MCF 10A (cell line): ENCODE measurements around the gene ALDH5A1. TPM values are rescaled to one million over a fixed set of nuclear protein-coding genes. Genes with fewer than 3 reads are reported as not detected.

Experiments used
- BruUV-seq: library from RNA; stranded (reverse); fragments of 400-500 nt; replicated peaks from 2 replicates; lab custom pipeline; 2021; lab: Mats Ljungman, UMichigan
- CTCF ChIA-PET: fragments of 300-600 bp; sonication (Branson Sonifier 250); formaldehyde crosslinking; extraction: SDS; loops from one replicate; lab custom pipeline; 2021; ENCODE audit warnings: antibody characterized with exemption, inconsistent platforms; lab: Yijun Ruan, JAX
- POLR2A ChIA-PET: fragments of 300-600, 350-650 bp; sonication (Branson Sonifier 250); formaldehyde crosslinking; extraction: SDS; loops from one replicate; lab custom pipeline; 2020; ENCODE audit warnings: antibody characterized with exemption, inconsistent platforms; lab: Yijun Ruan, JAX
- DNase-seq: peaks from one replicate; pipeline ENCODE4 v3.0.0-alpha.2; 2018; ENCODE audit not compliant: unreplicated experiment
- H3K27ac Mint-ChIP-seq: one replicate; pipeline ENCODE4 v1.8.0; 2022; ENCODE audit warnings: mild to moderate bottlenecking, low read depth, mixed read lengths; ENCODE audit not compliant: unreplicated experiment
- H3K27me3 Mint-ChIP-seq: one replicate; pipeline ENCODE4 v1.8.0; 2022; ENCODE audit warnings: mixed read lengths; ENCODE audit not compliant: insufficient read depth, unreplicated experiment
- H3K36me3 Mint-ChIP-seq: one replicate; pipeline ENCODE4 v1.8.0; 2022; ENCODE audit warnings: mild to moderate bottlenecking, moderate library complexity, mixed read lengths; ENCODE audit not compliant: insufficient read depth, unreplicated experiment
- H3K4me1 Mint-ChIP-seq: one replicate; pipeline ENCODE4 v1.8.0; 2022; ENCODE audit warnings: mixed read lengths; ENCODE audit not compliant: insufficient read depth, unreplicated experiment
- H3K4me3 Mint-ChIP-seq: one replicate; pipeline ENCODE4 v1.8.0; 2022; ENCODE audit warnings: mild to moderate bottlenecking, moderate library complexity, mixed read lengths; ENCODE audit not compliant: unreplicated experiment
- H3K9me3 Mint-ChIP-seq: one replicate; pipeline ENCODE4 v1.8.0; 2022; ENCODE audit warnings: mixed read lengths; ENCODE audit not compliant: unreplicated experiment
- CTCF ChIP-seq: fragments of 200-600 bp; IDR thresholded peaks from one replicate; pipeline ENCODE4 v1.8.0; 2022; ENCODE audit warnings: antibody characterized with exemption, mild to moderate bottlenecking; ENCODE audit not compliant: unreplicated experiment
- intact Hi-C: fragments of 100-400 bp; cut with micrococcal nuclease; formaldehyde crosslinking; loops from 2 replicates; pipeline ENCODE4 v1.14.1; 2022
- total RNA-seq: library from RNA; stranded (reverse); gene quantifications from 2 replicates; pipeline ENCODE4 v1.2.3, GENCODE V29; 2022

The ALDH5A1 gene
- total RNA-seq, 1 experiment from 2014 or later, result 1.7 TPM

GRCh38 chr6:24549158-24549557 lies 54.4 kb downstream of the ALDH5A1 start:
- no peaks in the 10 kb centered on the region for H3K36me3 Mint-ChIP-seq
- TF ChIP-seq CTCF, result no peak
- no peaks in the 10 kb centered on the region for H3K9me3 Mint-ChIP-seq
- no peaks in the 10 kb centered on the region for H3K4me1 Mint-ChIP-seq
- H3K4me3 Mint-ChIP-seq, result no peak overlapping the region
- ChIA-PET CTCF (interaction anchor here (0.9 kb wide), 1 partner anchor 11 kb away, joined by 3 read pairs; no protein-coding TSS in a partner anchor), POLR2A (no interaction called here)
- no peak for DNase-seq
- no peaks in the 10 kb centered on the region for H3K27me3 Mint-ChIP-seq
- H3K27ac Mint-ChIP-seq, result no peak overlapping the region
- no TSS peak for BruUV-seq
- intact Hi-C loops, result no loop called here

GRCh38 chr6:24549674-24550353 lies 55.0 kb downstream of the ALDH5A1 start:
- DNase-seq, result no peak
- CTCF ChIA-PET, result interaction anchor here (0.9 kb wide), 1 partner anchor 11 kb away, joined by 3 read pairs; no protein-coding TSS in a partner anchor
- Mint-ChIP-seq H3K27me3 (no peaks in the 10 kb centered on the region), H3K27ac (no peak overlapping the region), H3K36me3 (no peaks in the 10 kb centered on the region), H3K4me3 (no peak overlapping the region), H3K4me1 (no peaks in the 10 kb centered on the region), H3K9me3 (no peaks in the 10 kb centered on the region)
- POLR2A ChIA-PET, result no interaction called here
- intact Hi-C loops, result no loop called here
- BruUV-seq, result no TSS peak
- TF ChIP-seq CTCF, result no peak

- intact Hi-C loops, result no loop called here
- CTCF ChIA-PET, result interaction anchor here (0.6 to 1.0 kb wide), 4 partner anchors 34 to 532 kb away, joined by 3 to 6 read pairs (median 4); partner anchors contain the start of gene MRS2
- no peak overlapping the region for H3K4me3 Mint-ChIP-seq
Measured at GRCh38 chr6:24551139-24551538, 56.4 kb downstream of the ALDH5A1 start.

More at GRCh38 chr6:24551139-24551538, 56.4 kb downstream of the ALDH5A1 start:
- TF ChIP-seq CTCF, result no peak
- Mint-ChIP-seq H3K36me3 (no peaks in the 10 kb centered on the region), H3K9me3 (no peaks in the 10 kb centered on the region), H3K27me3 (no peaks in the 10 kb centered on the region), H3K4me1 (no peaks in the 10 kb centered on the region), H3K27ac (no peak overlapping the region)
- no peak for DNase-seq
- no TSS peak for BruUV-seq
- POLR2A ChIA-PET, result no interaction called here
